Measurements from ENCODE around the gene MBNL2. TPM values are rescaled to one million over a fixed set of nuclear protein-coding genes. Genes with fewer than 3 reads are reported as not detected.

MBNL2 gene
- total and polyA plus RNA-seq, 2 experiments from 2014 or later, result 0.55 to 3.2 TPM

DNA sequence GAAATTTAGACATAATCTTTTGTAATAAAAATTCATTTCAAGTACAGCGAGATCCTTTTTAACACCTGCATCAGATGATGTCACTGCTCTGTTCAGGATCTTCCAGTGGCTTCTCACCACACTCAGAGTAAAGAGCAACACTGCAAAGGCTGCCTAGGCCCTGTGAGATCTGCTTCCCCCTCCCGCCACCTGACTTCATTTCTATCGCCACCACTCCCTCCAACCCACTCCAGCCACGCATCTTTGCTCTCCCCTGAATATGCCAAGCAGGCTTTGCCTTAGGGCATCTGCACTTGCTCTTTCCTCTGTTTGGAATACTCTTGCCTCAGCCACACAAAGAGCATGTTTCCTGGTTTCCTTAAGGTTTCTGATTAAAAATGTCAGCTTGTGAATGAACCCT lies 58.3 kb downstream of the MBNL2 start:
- no peaks in the 10 kb centered on the region for H4K20me1 ChIP-seq (replicated peaks; ENCODE audit: insufficient read depth)
- no peaks in the 10 kb centered on the region for H3F3A ChIP-seq (replicated peaks; ENCODE audit: low read depth)
- no peaks in the 10 kb centered on the region for H3K27me3 ChIP-seq (ENCODE audit: insufficient read depth)
- Mint-ChIP-seq H3K9me3 (no peaks in the 10 kb centered on the region), H3K4me1 (peaks cover 5% of the 10 kb centered on the region), H3K4me3 (no peak overlapping the region), H3K36me3 (ENCODE audit: low read depth) (no peaks in the 10 kb centered on the region), H3K27me3 (ENCODE audit: insufficient read depth, low read depth, poor library complexity) (no peaks in the 10 kb centered on the region), H3K27ac (no peak overlapping the region)
- TF ChIP-seq, protein P1, sequence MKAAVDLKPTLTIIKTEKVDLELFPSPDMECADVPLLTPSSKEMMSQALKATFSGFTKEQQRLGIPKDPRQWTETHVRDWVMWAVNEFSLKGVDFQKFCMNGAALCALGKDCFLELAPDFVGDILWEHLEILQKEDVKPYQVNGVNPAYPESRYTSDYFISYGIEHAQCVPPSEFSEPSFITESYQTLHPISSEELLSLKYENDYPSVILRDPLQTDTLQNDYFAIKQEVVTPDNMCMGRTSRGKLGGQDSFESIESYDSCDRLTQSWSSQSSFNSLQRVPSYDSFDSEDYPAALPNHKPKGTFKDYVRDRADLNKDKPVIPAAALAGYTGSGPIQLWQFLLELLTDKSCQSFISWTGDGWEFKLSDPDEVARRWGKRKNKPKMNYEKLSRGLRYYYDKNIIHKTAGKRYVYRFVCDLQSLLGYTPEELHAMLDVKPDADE (IDR thresholded peaks at IDR 0.05), result no peak
- TF ChIP-seq STAT1 (IDR thresholded peaks at IDR 0.05; ENCODE audit: unreplicated experiment) (no peak), ZNF114 (CRISPR knock-in tag; IDR thresholded peaks at IDR 0.05) (no peak), CREB1 (CRISPR knock-in tag; IDR thresholded peaks at IDR 0.05; ENCODE audit: low read depth) (no peak), EZH2phosphoT487 (IDR thresholded peaks at IDR 0.05; ENCODE audit: unreplicated experiment) (no peak), EZH2 (IDR thresholded peaks at IDR 0.05; ENCODE audit: low read depth, unreplicated experiment) (no peak), ZNF331 (CRISPR knock-in tag; IDR thresholded peaks at IDR 0.05; ENCODE audit: low read depth) (no peak), NANOG (IDR thresholded peaks at IDR 0.05; ENCODE audit: borderline replicate concordance) (no peak)
- TF ChIP-seq, protein P2, sequence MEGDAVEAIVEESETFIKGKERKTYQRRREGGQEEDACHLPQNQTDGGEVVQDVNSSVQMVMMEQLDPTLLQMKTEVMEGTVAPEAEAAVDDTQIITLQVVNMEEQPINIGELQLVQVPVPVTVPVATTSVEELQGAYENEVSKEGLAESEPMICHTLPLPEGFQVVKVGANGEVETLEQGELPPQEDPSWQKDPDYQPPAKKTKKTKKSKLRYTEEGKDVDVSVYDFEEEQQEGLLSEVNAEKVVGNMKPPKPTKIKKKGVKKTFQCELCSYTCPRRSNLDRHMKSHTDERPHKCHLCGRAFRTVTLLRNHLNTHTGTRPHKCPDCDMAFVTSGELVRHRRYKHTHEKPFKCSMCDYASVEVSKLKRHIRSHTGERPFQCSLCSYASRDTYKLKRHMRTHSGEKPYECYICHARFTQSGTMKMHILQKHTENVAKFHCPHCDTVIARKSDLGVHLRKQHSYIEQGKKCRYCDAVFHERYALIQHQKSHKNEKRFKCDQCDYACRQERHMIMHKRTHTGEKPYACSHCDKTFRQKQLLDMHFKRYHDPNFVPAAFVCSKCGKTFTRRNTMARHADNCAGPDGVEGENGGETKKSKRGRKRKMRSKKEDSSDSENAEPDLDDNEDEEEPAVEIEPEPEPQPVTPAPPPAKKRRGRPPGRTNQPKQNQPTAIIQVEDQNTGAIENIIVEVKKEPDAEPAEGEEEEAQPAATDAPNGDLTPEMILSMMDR (conservative IDR thresholded peaks at IDR 0.05; ENCODE audit: low read depth in 2 of 2), result no peak
- TF ChIP-seq, protein P3, sequence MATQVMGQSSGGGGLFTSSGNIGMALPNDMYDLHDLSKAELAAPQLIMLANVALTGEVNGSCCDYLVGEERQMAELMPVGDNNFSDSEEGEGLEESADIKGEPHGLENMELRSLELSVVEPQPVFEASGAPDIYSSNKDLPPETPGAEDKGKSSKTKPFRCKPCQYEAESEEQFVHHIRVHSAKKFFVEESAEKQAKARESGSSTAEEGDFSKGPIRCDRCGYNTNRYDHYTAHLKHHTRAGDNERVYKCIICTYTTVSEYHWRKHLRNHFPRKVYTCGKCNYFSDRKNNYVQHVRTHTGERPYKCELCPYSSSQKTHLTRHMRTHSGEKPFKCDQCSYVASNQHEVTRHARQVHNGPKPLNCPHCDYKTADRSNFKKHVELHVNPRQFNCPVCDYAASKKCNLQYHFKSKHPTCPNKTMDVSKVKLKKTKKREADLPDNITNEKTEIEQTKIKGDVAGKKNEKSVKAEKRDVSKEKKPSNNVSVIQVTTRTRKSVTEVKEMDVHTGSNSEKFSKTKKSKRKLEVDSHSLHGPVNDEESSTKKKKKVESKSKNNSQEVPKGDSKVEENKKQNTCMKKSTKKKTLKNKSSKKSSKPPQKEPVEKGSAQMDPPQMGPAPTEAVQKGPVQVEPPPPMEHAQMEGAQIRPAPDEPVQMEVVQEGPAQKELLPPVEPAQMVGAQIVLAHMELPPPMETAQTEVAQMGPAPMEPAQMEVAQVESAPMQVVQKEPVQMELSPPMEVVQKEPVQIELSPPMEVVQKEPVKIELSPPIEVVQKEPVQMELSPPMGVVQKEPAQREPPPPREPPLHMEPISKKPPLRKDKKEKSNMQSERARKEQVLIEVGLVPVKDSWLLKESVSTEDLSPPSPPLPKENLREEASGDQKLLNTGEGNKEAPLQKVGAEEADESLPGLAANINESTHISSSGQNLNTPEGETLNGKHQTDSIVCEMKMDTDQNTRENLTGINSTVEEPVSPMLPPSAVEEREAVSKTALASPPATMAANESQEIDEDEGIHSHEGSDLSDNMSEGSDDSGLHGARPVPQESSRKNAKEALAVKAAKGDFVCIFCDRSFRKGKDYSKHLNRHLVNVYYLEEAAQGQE (IDR thresholded peaks at IDR 0.05; ENCODE audit: unreplicated experiment), result no peak
- no peak overlapping the region for H3K27ac ChIP-seq (ENCODE audit: low read depth)
- no peak overlapping the region for H3K4me2 ChIP-seq
- H3K4me1 ChIP-seq (ENCODE audit: insufficient read depth), result no peaks in the 10 kb centered on the region
- no peak overlapping the region for H3K4me3 ChIP-seq
- H3K9me2 ChIP-seq (ENCODE audit: insufficient read depth), result no peaks in the 10 kb centered on the region
- H3K36me3 ChIP-seq (ENCODE audit: insufficient read depth), result no peaks in the 10 kb centered on the region
- no peak for DNase-seq (ENCODE audit: low spot score)
- 0 out of 2 replicates have a peak overlapping the region, but pooled peaks have one; percentile 75 for H2AFZ ChIP-seq
- H3K79me2 ChIP-seq (replicated peaks; ENCODE audit: insufficient read depth), result no peaks in the 10 kb centered on the region
- ATAC-seq, result peak; percentile 59; the same call in 2 of the 3 replicates
